Measurements from ENCODE around the gene CACNA1B.
A peak's percentile ranks its signal among the peaks of the same experiment; 100 is the strongest.

Gene CACNA1B

GRCh38 chr9:137924761-137925369 is 47.3 kb downstream of the CACNA1B start:
- no peak for DNase-seq

GRCh38 chr9:137943655-137944054 is 66.1 kb downstream of the CACNA1B start:
- no peak for DNase-seq

GRCh38 chr9:137945581-137945980 is 68.0 kb downstream of the CACNA1B start:
- no peak for DNase-seq

- no peak for DNase-seq
Observed at GRCh38 chr9:137946993-137947392, 69.4 kb downstream of the CACNA1B start.

GRCh38 chr9:137948642-137949041 is 71.1 kb downstream of the CACNA1B start:
- DNase-seq: no peak

- no peak for DNase-seq
Observed at GRCh38 chr9:137949260-137949659, 71.7 kb downstream of the CACNA1B start.

GRCh38 chr9:137951107-137951506 is 73.5 kb downstream of the CACNA1B start:
- DNase-seq: no peak

GRCh38 chr9:137951597-137952490 is 74.3 kb downstream of the CACNA1B start:
- DNase-seq: no peak

- DNase-seq: no peak
Observed at GRCh38 chr9:137952976-137953666, 75.5 kb downstream of the CACNA1B start.

- DNase-seq: no peak
Observed at GRCh38 chr9:137953683-137954438, 76.3 kb downstream of the CACNA1B start.

- peak; percentile 7 for DNase-seq
Observed at GRCh38 chr9:137955224-137955570, 77.6 kb downstream of the CACNA1B start.

- no peak for DNase-seq
Observed at GRCh38 chr9:137955586-137955985, 78.0 kb downstream of the CACNA1B start.

- no peak for DNase-seq
Observed at GRCh38 chr9:137956039-137956438, 78.5 kb downstream of the CACNA1B start.

GRCh38 chr9:137956688-137957385 is 79.3 kb downstream of the CACNA1B start:
- no peak for DNase-seq

GRCh38 chr9:137959641-137960411 is 82.2 kb downstream of the CACNA1B start:
- DNase-seq: no peak

GRCh38 chr9:137960496-137960895 is 82.9 kb downstream of the CACNA1B start:
- no peak for DNase-seq

- no peak for DNase-seq
Observed at GRCh38 chr9:137963525-137963924, 85.9 kb downstream of the CACNA1B start.

GRCh38 chr9:137965177-137965795 is 87.7 kb downstream of the CACNA1B start:
- DNase-seq: no peak

GRCh38 chr9:137967280-137967953 is 89.8 kb downstream of the CACNA1B start:
- DNase-seq: no peak

- DNase-seq: no peak
Observed at GRCh38 chr9:137968235-137968634, 90.7 kb downstream of the CACNA1B start.

- DNase-seq: no peak
Observed at GRCh38 chr9:137969008-137969407, 91.4 kb downstream of the CACNA1B start.

Measured in right hindlimb (tissue), 1 donor.